Stimulated activated CD4-positive, alpha-beta T cell treated with anti-CD3 and anti-CD28 coated beads, Interleukin-4, amount 100 ng/mL, for 1 hour (primary cell): ENCODE data around the gene DEPDC4.
"Not testable (repeated sequence)": the region's sequence is repeated elsewhere in the genome, so short reads cannot be mapped to it uniquely, and the experiment has no call there.

Source experiments
- DNase-seq: peaks from one replicate; pipeline ENCODE4 v3.0.0-alpha.2; 2020

The DEPDC4 gene

DNA sequence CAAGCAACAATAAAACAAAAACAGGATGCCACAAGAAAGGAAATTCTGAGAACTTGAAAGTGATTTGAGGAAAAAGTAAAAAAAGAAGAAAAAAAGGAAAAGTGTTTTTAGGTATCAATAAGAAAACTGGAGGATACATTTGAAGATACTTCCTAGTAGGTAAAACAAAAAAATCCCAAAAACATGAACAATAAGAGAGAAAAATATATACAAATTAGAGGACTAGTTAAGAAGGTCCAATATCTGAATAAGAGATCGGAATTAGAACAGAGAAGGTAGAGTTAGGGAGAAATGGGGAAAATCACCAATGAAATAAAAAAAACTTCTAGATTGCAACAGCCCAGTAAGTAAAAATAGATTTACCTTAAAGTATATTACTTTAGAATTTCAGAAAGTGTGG, 8.8 kb downstream of the DEPDC4 start:
- no peak for DNase-seq

DNA sequence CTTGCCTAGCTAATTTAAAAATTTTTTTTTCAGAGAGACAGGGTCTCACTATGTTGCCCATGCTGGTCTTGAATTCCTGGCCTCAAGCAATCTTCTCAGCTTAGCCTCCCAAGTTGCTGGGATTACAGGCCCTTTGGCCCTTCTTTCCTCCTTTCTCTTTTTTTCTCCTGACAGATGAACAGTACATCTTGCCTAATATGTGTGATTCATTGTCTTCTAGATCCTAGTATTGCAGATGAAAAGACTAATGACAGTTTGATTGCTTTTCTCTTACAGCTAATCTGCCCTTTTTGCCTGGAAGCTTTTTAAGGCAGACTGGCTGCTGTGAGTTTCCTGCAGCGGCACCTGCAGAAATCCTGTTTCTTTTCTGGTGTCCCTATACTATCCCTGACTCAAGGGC, 12.0 kb downstream of the DEPDC4 start:
- no peak for DNase-seq

DNA sequence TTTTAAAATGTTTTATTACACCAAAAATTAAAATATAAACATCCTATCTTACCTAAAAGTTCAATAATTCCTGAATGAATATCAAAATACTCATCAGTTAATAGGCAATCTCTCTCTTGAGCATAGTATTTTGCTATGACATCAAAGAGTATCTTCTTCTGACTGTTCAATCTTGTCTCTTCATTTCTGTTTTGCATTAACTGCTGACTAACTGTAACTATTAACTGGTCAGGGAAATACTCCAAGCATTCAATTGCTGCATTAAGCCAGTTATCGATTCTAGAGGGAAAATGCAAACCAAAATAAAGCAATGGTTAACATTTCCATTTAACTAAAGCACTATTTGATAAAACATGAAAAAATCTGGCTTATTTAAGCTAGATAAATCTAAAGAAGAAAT, 13.4 kb downstream of the DEPDC4 start:
- no peak for DNase-seq

DNA sequence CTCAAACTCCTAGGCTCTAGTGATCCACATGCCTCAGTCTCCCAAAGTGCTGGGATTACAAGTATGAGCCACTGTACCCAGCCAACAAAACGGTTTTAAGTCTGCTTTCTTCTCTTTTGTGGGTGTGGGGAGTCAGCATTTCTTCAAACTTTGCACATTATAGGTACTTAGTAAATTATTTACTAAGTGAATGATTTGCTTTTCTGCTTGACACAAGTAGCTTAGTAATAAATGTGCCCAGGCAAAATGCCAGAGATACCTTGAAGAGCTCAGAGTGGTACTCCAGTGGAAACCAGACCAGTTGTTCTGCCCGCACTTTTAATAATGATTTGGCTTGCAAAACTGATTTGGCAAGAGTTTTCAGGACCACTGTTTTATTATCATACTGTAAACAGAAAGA, 15.0 kb downstream of the DEPDC4 start:
- no peak for DNase-seq

DNA sequence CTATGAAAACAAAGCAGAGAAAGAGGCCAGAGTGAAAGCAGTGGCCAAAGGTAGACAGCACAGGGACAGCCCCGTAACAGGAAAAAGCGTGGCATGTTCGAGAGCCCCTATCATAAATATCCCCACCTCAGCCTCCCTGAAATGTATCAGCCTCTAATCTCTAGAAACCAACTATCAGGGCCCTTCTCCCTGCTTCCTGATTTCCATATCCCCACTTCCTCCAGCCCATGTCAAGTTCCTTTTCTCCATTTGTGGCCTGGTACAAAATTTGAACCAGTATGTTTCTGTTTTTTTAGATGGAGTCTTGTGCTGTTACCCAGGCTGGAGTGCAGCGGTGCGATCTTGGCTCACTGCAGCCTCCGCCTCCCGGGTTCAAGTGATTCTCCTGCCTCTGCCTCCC, 16.9 kb downstream of the DEPDC4 start:
- DNase-seq, result no peak

DNA sequence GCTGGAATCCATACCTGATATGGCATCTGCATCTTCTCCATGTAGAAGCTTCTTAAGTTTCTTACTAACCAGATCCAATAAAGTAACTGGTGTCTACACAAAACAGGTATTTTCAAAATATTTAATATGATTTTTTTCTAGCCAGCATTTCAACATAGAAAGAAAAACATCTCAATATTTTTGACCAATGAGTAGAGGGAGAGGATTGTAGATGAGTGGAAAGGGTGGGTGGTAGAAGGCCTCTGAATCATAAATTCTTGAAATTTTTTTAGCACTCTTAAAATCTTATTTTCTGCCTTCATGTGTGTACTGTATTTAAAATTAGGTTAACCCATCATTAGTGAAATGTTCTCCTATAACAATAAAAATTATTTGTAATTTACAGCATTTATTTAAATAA, 18.0 kb downstream of the DEPDC4 start:
- no peak for DNase-seq

DNA sequence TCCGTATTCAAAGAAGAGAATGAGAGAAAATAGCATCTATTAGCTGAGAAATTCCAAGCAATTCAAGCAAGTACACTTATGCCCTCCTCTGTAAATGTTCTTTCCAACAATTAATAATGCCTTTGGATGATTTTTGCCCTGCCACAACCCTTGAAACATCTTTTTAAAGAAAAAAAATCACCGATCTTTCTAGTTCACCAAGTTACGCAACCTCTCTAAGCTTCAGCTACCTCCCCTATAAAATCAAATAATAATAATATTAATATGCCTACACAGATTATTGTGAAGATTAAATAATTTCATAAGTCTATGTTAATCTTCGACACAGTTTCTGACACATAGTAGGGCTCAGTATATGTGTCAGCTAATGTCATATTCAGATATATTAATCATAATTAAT, 19.1 kb downstream of the DEPDC4 start:
- DNase-seq, result no peak

DNA sequence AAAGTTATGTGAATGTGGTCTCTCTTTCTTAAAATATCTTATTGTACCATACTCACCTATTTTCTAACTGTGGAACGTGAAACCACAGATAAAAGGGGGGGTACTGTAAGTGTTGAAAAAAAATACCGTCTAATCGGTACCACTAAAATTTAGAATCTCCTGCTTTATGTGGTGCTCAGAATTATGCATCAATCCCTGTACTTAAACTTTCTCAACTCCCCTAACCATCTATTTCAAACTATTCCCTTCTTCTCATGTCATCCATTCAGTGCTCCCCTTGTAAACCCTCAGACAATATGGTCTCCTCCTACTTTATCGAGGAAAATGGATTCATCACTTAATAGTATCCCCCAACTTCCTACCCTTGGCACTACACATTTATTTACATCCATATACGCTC, 23.7 kb downstream of the DEPDC4 start:
- no peak for DNase-seq

DNA sequence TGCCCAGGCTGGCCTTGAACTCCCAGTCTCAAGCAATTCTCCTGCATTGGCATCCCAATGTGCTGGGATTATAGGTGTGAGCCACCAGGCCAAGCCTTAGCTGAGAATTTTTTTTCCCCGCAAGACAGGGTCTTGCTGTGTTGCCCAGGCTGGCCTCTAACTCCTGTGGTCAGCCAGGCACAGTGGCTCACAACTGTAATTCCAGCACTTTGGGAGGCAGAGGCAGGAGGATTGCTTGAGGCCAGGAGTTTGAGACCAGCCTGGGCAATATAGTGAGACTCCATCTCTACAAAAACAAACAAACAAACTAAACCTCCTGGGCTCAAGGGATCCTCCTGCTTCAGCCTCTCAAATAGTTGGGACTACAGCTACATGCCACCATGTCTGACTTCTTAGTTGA, 27.3 kb downstream of the DEPDC4 start:
- no peak for DNase-seq

DNA sequence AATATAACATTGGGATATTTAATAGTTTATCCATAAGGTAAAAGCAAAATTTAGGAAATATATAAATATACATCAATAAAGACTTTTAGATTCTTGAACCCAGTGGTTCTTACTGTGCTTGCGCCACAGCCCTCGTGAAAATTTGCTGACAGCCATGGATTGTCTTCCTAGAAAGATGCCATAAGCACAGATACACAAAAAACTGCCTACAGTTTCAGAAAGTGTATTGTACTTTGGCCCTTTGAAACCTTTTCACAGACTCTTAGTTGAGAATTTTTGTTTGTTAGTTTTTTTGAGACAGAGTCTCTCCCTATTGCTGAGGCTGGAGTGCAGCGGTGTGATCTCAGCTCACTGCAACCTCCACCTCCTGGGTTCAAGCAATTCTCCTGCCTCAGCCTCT, 28.1 kb downstream of the DEPDC4 start:
- no peak for DNase-seq

DNA sequence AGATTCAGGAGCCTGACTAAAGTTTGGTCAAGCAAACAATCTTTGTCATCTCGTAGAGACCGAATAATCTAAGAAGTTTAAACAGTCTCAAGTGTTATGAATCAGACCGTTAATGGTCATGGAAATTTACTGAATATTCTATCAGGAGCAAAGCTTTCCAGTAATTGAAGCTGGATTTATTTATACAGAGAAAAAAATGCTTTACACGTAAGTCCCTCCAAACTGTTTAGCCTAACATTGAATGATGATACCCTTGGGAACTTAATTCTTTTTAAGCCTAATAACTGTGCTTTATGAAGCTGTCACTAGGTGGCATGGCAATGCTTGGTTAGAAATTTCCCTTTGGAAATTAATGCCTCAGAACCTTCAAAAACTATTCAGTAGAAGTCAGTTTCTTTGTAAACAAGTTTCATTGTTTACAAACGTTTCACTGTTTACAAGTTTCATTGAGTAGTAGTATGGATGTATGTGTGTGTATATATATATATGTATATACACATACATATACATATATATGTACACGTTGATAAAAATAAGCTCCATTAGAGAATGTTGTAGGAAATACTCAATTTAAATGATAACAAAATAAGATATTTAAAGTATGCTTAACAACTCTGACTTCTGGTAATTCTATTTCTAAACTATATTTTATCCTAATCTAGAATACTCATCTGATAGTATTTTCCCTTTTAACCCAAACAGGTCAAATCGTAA, 32.1 kb downstream of the DEPDC4 start:
- DNase-seq, result no peak

DNA sequence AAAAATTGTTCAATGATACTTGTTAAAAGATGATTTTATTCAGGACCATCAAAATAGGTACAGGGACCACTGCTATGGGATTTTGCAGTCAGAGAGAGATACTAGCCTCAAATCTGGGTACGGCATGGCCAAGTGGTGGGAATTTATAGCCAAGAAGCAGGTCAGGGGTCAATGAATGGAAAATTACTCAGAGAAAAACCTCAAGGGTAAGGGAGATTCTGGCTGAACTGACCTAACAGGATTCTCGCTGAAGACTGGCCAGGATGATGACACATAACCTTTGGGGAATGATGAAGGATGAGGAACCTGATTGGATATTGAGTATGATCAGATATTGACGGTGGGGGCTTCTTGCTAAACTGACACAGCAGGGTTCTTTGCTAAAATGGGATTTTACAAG, 32.7 kb downstream of the DEPDC4 start:
- no peak for DNase-seq

DNA sequence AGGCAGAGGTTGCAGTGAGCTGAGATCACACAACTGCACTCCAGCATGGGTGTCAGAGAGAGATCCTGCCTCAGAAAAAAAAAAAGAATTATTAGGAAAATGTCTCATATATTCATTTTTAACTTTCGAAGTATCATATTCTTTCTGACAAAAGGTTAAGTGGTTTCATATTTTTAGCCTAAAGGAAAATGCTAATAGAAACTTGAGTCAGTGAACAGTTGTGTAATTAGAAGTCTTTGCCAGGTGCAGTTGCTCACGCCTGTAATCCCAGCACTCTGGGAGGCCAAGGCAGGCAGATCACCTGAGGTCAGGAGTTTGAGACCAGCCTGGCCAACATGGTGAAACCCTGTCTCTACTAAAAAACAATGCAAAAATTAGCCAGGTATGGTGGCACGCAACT, 35.0 kb downstream of the DEPDC4 start:
- DNase-seq, result not testable (repeated sequence)

DNA sequence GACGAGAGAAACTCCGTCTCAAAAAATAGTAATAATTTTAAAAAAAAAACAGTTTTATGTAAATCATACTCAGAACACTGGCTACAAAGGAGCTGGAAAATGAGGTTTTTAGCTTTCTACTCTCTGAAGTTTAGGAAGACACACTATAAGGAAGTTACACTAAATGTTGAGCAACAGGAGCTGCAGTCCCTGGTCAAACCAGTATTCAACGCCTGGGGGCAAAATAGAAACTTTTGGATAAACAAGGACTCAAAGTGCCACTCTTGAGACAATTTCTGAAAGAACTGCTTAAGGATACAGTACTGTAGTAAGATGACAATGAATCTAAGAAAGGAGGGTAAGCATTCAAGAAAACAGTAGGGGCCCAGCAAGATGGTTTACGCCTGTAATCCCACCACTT, 37.0 kb downstream of the DEPDC4 start:
- DNase-seq, result no peak

DNA sequence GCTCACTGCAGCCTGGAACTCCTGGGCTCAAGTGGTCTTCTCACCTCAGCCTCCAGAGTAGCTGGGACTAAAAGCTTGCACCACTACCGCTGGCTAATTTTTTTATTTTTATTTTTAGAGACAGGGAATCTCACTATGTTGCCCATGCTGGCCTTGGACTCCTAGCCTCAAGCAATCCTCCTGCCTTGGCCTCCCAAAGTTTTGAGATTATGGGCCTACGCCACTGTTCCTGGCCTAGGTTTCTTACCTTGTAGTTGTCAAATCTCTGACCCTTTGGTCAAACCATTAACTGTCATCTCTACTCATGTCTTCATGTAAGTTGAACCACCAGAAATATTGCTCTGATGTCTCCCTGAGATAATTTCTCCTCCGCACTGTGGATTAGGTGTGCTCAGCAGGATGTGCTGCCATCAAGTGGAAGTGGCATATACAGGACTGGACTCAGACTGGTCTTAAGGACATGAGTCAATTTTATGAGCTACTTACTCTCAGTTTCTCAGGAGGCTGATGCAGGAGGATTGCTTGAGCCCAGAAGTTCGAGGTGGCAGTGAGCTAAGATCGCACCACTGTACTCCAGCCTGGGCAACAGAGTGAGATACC, 37.7 kb downstream of the DEPDC4 start:
- no peak for DNase-seq

DNA sequence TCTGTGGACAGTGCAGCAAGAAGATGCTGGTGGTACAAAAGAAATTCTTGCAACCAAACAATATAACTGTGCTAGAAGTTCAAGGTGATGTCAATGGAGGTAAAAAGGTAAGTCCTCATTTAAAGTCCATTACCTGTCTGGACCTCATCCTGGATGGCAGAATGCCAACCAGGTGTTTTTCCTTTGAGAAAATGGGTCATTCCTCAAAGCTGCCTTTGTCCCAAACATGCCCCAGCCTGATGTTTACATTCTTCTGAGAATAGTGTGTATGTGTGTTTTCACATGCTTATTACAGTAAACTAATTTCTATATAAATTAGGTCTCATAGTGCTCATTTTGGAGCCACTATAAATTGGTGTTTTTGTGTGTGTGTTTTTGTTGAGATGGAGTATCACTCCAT, 41.4 kb downstream of the DEPDC4 start:
- DNase-seq, result no peak

DNA sequence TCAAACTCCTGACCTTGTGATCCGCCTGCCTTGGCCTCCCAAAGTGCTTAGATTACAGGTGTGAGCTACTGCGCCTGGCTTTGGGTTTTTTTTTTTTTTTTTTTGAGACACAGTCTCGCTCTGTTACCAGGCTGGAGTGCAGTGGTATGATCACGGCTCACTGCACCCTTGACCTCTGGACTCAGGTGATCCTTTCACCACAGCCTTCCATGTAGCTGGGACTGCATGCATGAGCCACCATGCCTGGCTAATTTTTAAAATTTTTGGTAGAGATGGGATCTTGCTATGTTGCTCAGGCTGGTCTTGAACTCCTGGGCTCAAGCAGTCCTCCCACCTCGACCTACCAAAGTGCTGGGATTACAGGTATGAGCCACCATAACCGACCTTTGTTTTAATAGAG, 44.7 kb downstream of the DEPDC4 start:
- not testable (repeated sequence) for DNase-seq

DNA sequence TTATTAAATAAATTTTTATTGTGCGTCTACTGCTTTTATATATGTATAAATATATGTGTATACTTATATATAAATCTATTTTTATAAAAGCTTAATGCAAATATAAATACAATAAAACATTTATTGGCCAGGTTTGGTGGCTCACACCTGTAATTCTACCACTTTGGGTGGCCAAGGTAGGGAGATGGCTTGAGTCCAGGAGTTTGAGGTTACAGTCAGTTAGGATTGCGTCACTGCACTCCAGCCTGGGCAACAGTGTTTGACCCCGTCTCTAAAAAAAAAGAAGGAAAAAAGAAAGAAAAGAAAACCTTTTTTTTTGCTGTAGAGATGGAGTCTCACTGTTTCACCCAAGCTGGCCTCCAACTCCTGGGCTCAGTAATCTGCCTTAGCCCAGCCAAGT, 45.4 kb downstream of the DEPDC4 start:
- DNase-seq, result no peak

DNA sequence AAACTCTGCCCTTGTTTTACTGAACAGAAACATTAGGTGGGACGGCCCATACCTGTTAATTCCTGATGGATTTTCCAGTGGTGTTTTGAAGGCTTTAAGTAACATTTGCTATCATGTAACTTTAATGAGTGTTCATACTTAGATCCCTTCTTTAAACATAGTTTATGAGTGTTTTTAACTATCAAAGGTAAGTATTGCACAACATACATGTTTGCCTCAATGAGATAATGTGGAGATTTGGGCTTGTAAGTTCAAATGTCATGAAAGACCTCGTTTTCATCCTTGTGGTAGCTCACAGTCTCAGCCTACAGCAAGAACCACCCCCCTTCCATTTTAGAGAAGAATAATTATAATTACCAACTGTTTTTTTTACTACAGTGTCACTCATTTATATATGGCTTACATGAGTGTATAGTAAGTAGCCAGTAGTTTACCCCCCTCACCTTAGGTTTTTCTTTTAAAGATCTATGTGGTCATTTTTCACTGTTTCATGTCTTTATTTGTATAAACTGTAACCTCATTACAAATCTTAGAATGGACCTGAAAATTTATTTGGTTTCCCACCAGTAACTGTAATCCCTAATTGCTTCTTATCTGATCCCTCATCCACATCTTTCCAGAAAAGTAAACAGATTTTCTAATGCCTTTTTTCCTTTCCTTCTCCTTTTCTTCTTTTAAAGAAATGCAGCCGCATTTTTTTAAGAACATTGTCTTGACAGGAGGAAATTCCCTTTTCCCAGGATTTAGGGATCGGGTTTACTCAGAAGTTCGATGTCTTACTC, 47.4 kb downstream of the DEPDC4 start:
- no peak for DNase-seq

DNA sequence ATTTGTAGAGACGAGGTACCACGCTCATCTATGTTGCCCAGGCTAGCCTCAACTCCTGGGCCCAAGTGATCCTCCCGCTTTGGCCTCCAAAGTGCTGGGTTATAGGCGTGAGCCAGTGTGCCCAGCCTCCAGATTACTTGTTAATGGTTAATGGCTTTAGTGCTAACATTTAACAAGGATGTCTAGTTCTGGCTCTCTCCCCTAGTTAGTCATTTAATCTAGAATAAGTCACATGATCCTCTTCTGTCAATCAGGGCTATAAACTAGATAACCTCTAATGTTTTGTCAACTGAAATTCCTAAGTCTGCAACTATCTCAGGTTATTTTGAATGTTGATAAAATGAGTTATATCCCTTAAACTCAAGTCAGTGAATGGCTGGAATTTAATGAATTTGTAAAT, 50.5 kb downstream of the DEPDC4 start:
- no peak for DNase-seq

DNA sequence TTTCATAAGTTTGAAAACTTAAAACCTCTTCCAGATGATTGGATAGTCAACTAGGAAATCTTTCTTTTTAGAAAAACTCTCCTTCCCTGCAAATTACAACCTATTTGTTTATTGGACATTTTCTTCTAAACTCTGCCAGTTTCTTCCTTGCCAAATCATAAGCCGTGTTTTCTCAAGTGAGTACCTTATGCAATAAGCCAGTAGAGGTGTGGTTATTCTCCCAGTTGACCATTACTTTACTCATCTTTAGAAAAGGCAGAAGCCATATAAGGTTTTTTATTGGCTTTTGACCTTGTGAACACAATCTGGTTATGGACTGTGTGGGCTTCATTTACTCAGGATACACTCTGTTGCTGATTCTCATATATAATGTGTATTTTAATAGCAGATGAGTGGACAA, 51.7 kb downstream of the DEPDC4 start:
- DNase-seq, result no peak

DNA sequence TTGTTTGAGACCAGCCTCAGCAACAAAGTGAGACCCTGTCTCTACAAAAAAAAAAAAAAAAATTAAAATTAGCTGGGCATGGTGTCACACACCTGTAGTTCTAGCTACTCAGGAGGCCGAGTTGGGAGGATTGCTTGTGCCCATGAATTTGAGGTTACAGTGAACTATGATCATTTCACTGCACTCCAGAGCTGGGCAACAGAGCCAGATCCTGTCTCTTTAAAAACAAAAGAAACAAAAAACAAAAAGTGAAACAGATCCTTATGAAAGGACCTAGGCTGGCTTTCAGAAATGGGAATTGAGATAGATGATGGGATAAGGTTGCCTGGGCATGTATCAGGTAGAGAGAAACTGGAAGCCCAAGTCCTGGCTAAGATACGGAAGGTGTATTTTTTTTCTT, 52.4 kb downstream of the DEPDC4 start:
- DNase-seq, result no peak

DNA sequence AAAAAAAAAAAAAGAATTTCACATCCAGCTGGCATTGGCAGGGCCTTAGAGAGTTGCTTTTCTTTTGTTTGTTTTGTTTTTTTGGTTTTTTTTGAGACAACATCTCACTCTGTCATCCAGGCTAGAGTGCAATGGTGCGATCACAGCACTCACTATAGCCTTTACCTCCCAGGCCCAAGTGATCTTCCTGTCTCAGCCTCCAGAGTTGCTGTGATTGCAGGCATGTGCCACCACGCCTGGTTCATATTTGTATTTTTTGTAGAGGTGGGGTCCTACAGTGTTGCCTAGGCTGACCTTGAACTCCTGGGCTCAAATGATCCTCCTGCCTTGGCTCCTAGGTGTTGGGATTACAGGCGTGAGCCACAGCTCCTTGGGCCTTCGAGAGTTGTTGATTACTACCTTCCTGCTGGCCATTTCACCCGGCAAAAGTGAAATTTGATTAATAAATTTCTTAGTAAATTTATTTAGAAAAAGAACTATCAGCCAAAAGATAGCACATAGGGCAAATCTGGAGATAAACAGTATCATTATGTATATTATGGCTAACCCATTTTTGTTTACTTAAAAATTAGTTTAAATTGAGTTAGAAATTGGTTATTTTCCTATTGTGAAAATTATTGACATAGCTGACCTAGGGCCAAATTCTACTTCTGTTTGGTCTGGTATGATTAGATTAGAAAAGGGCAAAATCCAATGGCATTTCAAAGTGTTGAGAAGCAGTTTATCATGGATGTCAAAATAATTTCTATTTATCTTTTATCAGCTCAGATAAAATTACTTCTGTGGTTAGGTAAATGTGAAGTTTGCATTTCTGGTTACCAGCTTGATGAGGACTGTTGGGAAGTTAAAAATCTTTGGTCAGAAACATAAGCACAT, 53.6 kb downstream of the DEPDC4 start:
- no peak for DNase-seq
